PC-3 (cell line): ENCODE data around the gene PSAPL1. TPM values are rescaled to one million over a fixed set of nuclear protein-coding genes. Genes with fewer than 3 reads are reported as not detected.

Experiments
- ATAC-seq: fragments of 200-7000 bp; cut with Tn5 transposase; 2 replicates; pipeline ENCODE4 v1.9.1; 2020; ENCODE audit warnings: mild to moderate bottlenecking, moderate library complexity
- BruUV-seq: library from RNA; stranded (reverse); fragments of 400-500 nt; replicated peaks from 2 replicates; lab custom pipeline; 2021; lab: Mats Ljungman, UMichigan
- CTCF ChIA-PET: fragments of 300-600 bp; sonication (Branson Sonifier 250); formaldehyde crosslinking; loops from one replicate; lab custom pipeline; 2022; ENCODE audit warnings: antibody characterized with exemption; lab: Charles Lee
- POLR2A ChIA-PET: fragments of 300-600 bp; sonication (Branson Sonifier 250); formaldehyde crosslinking; loops from one replicate; lab custom pipeline; 2022; ENCODE audit warnings: antibody characterized with exemption; ENCODE audit not compliant: unreplicated experiment; lab: Charles Lee
- DNase-seq: peaks from one replicate; pipeline ENCODE4 v3.0.0-alpha.2; 2015
- H2AFZ ChIP-seq: fragments of 300-600 bp; sonication (generic); 2 replicates; pipeline ENCODE4 v1.6.0; 2016; ENCODE audit warnings: antibody characterized with exemption, low read length
- H3F3A ChIP-seq: fragments of 300-600 bp; sonication (generic); one replicate; pipeline ENCODE4 v1.6.0; 2017; ENCODE audit warnings: antibody characterized with exemption, low read length, control low read depth, mild to moderate bottlenecking; ENCODE audit not compliant: unreplicated experiment
- H3K27ac ChIP-seq: fragments of 300-600 bp; sonication (generic); 2 replicates; pipeline ENCODE4 v1.5.1; 2016; ENCODE audit warnings: mild to moderate bottlenecking, low read length
- H3K27me3 ChIP-seq: fragments of 300-600 bp; sonication (generic); 2 replicates; pipeline ENCODE4 v1.6.1; 2016; ENCODE audit warnings: low read length, mixed read lengths
- H3K36me3 ChIP-seq: fragments of 300-600 bp; sonication (generic); 2 replicates; pipeline ENCODE4 v1.6.1; 2016; ENCODE audit warnings: low read depth, mixed run types, low read length, mixed read lengths
- H3K4me1 ChIP-seq: fragments of 300-600 bp; sonication (generic); 2 replicates; pipeline ENCODE4 v1.5.1; 2016; ENCODE audit warnings: low read length; ENCODE audit not compliant: insufficient read depth
- H3K4me2 ChIP-seq: fragments of 300-600 bp; sonication (generic); 2 replicates; pipeline ENCODE4 v1.6.0; 2016; ENCODE audit warnings: low read length
- H3K4me3 ChIP-seq: fragments of 300-600 bp; sonication (generic); 2 replicates; pipeline ENCODE4 v1.5.1; 2016; ENCODE audit warnings: mild to moderate bottlenecking, low read length, mixed read lengths
- H3K79me2 ChIP-seq: fragments of 300-600 bp; sonication (generic); 2 replicates; pipeline ENCODE4 v1.6.1; 2017; ENCODE audit warnings: low read length, mixed read lengths
- H3K9ac ChIP-seq: fragments of 300-600 bp; sonication (generic); 2 replicates; pipeline ENCODE4 v1.6.0; 2016; ENCODE audit warnings: mild to moderate bottlenecking, low read length
- H3K9me2 ChIP-seq: fragments of 300-600 bp; sonication (generic); replicated peaks from 2 replicates; pipeline ENCODE4 v1.6.1; 2016; ENCODE audit warnings: mixed run types, low read length, mixed read lengths
- H3K9me3 ChIP-seq: fragments of 300-600 bp; sonication (generic); 2 replicates; pipeline ENCODE4 v1.6.1; 2016; ENCODE audit warnings: low read length, mixed read lengths
- H4K20me1 ChIP-seq: fragments of 300-600 bp; sonication (generic); 2 replicates; pipeline ENCODE4 v1.6.1; 2016; ENCODE audit warnings: low read length, mixed read lengths
- EZH2 ChIP-seq: fragments of 300-600 bp; sonication (generic); IDR thresholded peaks from one replicate; pipeline ENCODE4 v1.6.1; 2017; ENCODE audit warnings: antibody characterized with exemption, mild to moderate bottlenecking, low read length; ENCODE audit not compliant: unreplicated experiment
- EZH2phosphoT487 ChIP-seq: fragments of 300-600 bp; sonication (generic); IDR thresholded peaks from 2 replicates; pipeline ENCODE4 v1.6.1; 2018; ENCODE audit warnings: mild to moderate bottlenecking, antibody characterized with exemption, low read length, borderline replicate concordance
- intact Hi-C: fragments of 100-400 bp; cut with micrococcal nuclease; formaldehyde crosslinking; loops from 2 replicates; pipeline ENCODE4 v1.9.0; 2023
- total RNA-seq: library from RNA; depleted of rRNA; stranded (reverse); fragments of >200 nt; gene quantifications from 2 replicates; pipeline ENCODE4 v1.2.3, GENCODE V29; 2014
- TF ChIP-seq, protein P1 (sequence below): fragments of 300-600 bp; sonication (generic); conservative IDR thresholded peaks from 2 replicates; pipeline ENCODE4 v1.5.1; 2017; ENCODE audit warnings: antibody characterized with exemption, low read depth, mild to moderate bottlenecking, low read length

Gene PSAPL1
- total RNA-seq, 1 experiment from 2014 or later = 0.15 TPM

DNA sequence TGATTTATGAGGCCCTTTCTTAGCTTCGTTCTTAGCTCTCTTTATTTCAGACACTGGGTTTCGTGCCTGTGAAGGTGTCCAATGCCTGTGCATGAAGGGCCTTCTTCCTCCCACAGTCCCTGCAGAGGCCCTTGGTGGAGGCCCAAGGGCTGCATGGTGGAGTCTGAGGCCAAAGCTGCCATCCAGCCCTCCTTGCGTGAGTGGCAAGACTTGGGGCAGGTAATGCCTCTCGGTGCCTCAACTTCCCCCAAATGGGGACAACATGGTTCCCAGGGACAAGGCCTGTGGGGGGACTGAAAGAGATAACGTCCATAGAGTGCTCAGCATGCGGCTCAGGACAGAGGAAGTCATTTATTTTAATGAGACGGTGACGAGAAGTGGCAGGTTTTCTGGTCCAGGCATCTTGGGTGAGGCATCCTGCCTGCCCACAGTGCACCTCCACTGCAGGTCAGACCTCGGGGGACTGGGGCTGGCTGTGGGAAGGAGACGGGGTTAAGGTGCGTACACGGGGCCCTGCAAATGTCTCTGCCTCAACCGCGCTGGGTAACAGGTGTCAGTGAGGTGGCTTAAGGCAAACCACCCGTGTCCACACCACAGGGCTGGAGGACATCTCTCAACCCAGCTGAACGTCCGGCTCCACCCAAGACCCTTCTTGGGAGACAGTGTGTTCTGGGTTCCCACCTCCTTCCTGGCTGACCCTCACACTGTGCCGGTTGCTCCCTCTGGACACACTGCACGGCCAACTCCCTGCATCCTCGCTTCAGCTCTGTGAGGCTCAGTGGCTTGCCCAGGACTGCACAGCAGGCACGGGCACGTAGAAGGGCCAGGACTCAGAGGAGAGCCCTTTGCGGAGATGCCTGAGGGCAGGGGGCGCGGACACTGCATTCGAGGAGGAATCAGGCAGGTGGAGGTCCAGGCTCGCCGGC is 50.5 kb downstream of the PSAPL1 start:
- H3K4me2 ChIP-seq = no peak overlapping the region
- no peak for ATAC-seq
- intact Hi-C loops = no loop called here
- ChIA-PET CTCF (no interaction called here), POLR2A (no interaction called here)
- no peaks in the 10 kb centered on the region for H3K27me3 ChIP-seq
- H2AFZ ChIP-seq = no peak overlapping the region
- H4K20me1 ChIP-seq = no peaks in the 10 kb centered on the region
- no peak overlapping the region for H3K9ac ChIP-seq
- no peak overlapping the region for H3K27ac ChIP-seq
- no peaks in the 10 kb centered on the region for H3K9me2 ChIP-seq
- H3K79me2 ChIP-seq = no peaks in the 10 kb centered on the region
- H3K4me1 ChIP-seq = no peaks in the 10 kb centered on the region
- TF ChIP-seq, protein P1, sequence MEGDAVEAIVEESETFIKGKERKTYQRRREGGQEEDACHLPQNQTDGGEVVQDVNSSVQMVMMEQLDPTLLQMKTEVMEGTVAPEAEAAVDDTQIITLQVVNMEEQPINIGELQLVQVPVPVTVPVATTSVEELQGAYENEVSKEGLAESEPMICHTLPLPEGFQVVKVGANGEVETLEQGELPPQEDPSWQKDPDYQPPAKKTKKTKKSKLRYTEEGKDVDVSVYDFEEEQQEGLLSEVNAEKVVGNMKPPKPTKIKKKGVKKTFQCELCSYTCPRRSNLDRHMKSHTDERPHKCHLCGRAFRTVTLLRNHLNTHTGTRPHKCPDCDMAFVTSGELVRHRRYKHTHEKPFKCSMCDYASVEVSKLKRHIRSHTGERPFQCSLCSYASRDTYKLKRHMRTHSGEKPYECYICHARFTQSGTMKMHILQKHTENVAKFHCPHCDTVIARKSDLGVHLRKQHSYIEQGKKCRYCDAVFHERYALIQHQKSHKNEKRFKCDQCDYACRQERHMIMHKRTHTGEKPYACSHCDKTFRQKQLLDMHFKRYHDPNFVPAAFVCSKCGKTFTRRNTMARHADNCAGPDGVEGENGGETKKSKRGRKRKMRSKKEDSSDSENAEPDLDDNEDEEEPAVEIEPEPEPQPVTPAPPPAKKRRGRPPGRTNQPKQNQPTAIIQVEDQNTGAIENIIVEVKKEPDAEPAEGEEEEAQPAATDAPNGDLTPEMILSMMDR = no peak
- TF ChIP-seq EZH2phosphoT487 (no peak), EZH2 (no peak)
- no TSS peak for BruUV-seq
- H3F3A ChIP-seq = no peaks in the 10 kb centered on the region
- no peak overlapping the region for H3K4me3 ChIP-seq
- no peaks in the 10 kb centered on the region for H3K36me3 ChIP-seq
- no peak for DNase-seq
- H3K9me3 ChIP-seq = no peaks in the 10 kb centered on the region

DNA sequence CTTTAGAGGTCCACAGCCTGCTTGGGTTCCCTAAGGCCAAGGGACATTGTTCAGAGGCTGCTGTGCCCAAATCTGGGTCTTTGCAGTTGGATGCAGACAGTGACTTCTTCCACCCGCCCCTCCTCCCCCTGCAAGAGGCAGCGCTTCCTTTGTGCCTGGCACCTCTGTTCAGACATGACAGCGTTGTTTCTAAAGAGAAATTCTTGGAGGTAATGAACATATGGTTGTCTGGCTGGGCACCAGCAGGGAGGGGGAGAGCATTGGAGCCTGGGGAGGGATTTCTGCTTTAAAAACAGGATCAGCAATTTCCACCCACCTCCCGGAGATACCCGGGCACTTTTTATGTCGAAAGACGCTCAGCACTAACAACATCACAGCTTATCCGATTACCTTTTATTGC is 51.5 kb downstream of the PSAPL1 start:
- no peak for ATAC-seq
- POLR2A ChIA-PET = no interaction called here

More for the DNA sequence above, 51.5 kb downstream of the PSAPL1 start:
- BruUV-seq = no TSS peak
- no peak overlapping the region for H3K27ac ChIP-seq
- H3K36me3 ChIP-seq = no peaks in the 10 kb centered on the region
- no peak overlapping the region for H3K4me2 ChIP-seq
- H3K4me3 ChIP-seq = no peak overlapping the region
- TF ChIP-seq, protein P1 = no peak
- TF ChIP-seq EZH2 = no peak
- no peak for TF ChIP-seq EZH2phosphoT487
- no peaks in the 10 kb centered on the region for H4K20me1 ChIP-seq
- no peak for DNase-seq
- H3K9me2 ChIP-seq = no peaks in the 10 kb centered on the region
- no peaks in the 10 kb centered on the region for H3K27me3 ChIP-seq
- H2AFZ ChIP-seq = no peak overlapping the region
- H3K4me1 ChIP-seq = no peaks in the 10 kb centered on the region
- H3K9ac ChIP-seq = no peak overlapping the region
- no peaks in the 10 kb centered on the region for H3K79me2 ChIP-seq
- CTCF ChIA-PET = no interaction called here
- intact Hi-C loops = no loop called here
- H3K9me3 ChIP-seq = no peaks in the 10 kb centered on the region
- H3F3A ChIP-seq = no peaks in the 10 kb centered on the region
